NCI-H1048 (cell line): ENCODE results near the gene COMT.
A peak's percentile ranks its signal among the peaks of the same experiment; 100 is the strongest.

Experiments
- DNase-seq: peaks from one replicate; lab custom pipeline; 2025; lab: John Stamatoyannopoulos, UW

COMT gene

DNA sequence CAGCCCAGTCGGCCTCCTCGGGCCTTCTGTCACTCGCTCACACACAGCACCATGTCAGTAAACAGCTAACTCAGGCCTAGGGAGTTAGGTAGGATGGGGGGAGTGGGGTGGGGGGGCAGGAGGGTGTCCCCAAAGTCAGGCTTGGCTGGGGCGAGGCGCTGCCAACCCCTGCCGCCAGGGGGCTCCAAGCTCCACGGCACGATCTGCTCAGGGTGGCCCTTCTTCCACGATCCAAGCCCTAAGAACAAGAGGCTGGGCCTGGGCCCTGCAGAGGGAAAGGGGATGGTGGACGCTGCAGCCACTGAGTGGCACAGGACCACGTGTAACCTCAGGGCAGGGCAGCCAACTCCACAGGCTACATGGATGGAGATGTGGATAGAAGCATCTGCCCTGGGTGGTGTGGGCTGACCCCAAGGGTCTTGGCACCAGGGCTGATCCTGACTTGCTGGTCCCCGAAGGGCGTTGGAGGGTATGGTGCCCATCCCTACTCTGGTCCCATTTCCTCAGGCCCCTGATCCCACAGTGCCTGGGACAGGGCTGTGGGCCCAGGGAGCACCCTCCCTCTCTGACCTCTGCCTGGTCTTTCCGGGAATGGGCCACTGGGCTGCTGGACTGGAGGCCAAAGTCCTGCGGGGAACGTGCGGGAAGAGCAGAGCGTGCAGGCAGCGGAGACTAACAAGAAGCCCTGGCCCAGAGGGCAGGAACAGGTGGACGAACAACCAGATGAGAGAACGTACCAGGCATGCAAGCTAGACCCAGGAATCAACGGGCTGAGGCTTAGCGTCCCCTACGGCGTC is 29.1 kb downstream of the COMT start:
- no peak for DNase-seq

DNA sequence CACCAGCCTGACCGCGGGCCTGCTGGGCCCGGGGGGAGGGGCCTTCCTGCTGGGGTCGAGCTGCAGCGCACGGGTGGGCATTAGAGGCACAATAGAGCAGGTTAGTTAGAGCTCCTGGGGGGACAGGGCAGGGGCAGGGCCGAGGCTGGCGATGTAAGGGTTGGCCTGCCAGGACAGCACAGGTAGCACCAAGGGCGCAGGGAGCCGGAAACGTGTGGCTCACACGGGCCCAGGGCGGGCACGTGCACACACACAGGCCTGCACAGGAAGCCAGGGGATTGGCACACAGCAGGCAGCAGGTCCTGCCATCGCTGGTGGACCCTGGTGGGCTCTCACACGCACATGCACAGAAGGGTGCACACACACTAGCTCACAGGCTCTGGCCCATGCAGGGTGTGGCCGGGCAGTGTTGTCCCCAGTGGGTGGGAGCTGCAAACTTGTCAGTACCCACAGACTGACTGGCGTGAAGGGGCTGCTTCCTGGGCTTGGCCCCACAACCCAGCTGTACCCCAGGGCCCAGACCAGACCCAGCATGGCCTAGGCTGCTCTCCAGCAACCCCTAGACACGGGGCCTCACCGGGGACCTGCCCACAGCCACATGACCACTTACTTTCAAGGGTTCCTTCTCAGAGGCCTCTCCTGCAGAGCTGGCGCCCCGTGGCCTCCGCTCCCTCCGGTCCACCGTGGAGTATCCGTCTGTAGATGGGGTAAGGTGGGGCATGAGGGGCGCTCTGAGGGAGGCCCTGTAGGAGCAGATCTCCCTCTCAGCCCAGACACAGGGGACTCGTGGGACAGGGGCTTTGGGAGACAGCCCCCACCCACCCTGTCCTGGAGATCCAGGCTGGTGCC is 29.9 kb downstream of the COMT start:
- DNase-seq = no peak

- DNase-seq = no peak
These were observed 30.7 kb downstream of the COMT start for GRCh38 chr22:19972251-19972650.

GRCh38 chr22:19972652-19973550 is 31.3 kb downstream of the COMT start:
- DNase-seq = no peak

DNA sequence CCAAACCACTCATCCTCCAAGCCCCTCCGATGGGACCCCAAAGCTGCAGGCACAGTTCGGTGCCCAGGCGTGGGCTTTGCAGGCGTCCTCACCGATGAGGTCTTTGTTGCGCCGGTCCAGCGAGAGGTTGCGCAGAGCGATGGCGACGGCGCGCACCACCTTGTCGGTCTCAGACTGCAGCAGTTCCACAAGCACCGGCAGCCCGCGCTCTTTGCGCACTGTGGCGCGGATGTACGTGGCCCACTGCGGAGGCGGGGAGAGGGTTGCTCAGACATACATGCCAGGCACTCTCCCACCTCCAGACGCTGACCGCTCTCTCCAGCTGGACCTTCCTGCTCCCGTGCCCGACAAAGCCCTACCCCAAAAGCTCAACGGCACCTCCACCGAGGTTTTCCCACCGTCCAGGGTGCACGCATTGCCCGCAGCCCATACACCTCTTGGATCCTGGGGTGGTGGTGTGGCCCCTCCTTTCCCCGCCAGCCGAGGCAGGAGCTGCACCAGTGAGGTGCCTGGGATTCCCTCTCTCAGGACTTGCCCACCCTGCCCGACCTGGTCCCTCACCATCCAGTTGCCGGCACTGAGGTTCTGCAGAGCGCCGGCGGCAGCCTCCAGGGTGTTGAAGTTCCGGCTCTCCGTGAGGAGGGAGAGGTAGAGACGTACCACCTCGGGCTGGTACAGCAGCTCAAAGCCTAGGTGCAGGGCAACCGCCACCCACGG is 32.1 kb downstream of the COMT start:
- no peak for DNase-seq

DNA sequence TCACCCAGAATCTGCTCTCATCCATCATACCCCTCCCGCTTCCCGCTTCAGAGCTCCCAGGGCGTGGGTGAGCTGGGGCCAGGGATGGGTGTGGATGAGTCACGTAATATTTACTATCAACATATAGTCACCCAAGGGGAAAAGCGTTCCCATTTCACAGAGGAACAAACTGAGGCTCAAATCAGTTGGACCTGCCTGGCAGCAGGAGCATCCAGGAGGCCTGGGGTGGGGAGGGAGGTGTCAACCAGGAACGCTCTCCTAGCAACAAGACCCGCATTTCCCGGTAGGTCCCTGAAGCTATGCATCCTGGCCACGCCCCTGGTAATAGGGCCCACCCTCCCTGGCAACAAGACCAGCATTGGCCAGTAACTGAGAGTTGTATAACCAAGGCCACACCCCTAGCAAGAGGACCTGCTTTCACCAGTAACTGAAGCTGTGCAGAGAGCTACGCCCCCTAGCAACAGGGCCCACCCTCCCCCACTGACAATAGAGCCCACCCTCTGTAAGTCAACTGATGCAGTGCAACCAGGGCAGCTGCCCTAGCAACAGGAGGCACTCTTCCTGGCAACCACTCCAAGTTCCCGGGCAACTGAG is 32.8 kb downstream of the COMT start:
- DNase-seq = peak; percentile 92

DNA sequence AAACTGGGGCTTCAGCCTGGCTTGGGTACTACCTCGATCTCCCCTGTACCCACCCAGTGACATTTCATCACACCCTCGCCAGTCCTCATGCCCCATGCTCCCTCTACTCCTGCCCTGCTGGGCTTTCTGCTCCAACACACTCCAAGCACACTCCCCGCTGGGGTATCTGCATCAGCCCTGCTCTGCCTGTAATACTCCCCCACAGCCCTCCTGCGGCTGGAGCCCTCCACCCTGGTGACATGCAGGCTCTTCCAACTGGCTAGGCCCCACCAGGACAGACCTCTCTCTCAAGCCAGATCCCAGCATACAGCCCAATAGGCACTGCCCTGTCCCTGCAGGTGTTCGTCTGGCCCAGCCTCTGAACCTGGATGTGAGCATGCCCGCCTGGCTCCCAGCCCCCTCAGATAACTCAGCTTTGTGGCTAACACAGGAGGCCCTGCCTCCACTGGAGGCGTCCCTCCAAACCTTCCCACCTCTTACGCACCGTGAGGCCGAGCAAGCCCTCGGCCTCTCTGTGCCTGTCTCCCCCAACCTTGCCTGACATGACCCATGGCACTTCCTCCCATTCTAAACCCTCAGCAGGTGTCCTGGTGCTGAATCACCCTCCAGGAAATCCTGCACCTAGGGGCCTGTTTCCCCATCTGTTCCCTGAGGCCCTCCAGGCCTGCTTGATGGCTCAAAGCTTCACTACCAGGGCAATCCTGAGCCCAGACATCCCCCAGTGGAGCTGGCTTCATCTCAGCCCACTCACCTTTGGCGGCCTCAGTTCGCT is 33.5 kb downstream of the COMT start:
- DNase-seq = no peak

DNA sequence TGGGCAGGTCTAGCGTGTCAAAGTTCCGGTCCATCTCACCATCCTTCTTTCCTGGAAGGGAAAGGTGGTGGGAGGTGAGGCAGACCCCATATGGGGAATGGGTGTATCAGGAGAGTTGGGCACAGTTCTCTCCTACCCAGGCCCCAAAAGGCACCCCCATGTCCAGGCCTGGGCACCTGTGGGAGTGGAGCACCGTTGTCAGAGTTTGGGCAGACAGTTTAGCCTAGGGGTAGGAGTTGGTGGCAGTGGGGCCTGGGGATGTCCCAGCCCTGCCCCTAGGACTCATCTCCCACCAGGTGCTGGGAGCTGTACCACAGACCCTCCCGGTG is 34.1 kb downstream of the COMT start:
- no peak for DNase-seq

- no peak for DNase-seq
These were observed 35.1 kb downstream of the COMT start for GRCh38 chr22:19976671-19977070.

DNA sequence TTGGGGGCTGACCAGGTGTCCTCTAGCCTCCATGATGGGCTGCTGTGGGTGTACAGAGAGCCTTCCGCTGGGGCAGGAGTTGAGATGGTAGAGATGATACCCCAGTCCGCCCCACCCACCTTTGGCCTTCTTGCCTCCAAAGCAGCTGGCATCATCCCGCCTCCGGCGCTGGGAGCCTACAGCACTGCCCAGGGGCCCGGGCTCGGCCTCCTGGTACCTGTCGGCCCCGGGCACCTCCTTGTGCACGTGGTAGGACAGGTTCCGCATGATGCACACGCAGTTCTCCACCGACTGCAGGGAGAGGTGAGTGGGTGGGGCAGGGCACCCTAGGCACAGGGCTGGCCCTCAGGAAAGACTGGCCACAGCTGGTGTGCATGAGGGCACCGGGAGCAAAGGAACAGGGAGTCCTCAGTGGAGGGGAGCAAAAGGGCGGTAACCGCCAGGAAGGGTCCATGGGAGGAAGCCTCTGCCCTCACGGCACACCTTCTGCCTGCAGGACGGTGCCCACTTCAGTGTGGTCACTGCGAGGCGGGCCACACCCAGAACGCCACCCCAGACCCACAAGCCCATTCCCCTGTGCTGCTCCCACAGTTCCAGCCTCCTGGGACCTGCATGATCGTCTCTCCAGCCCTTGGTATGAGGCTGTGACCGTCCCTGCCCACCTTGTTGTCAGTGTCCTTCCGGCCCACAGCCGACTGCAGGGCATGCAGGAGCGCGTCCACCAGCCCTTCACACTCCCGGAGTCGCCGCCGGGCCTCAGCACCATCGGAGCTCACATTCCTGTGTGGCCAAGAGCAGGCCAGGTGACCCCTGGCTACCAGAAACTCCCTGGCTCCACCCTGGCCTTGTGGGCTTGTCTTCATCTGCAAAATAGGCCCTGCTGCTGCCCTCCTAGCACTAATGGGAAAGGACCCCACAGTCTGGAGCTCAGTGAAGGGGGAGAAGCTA is 36.0 kb downstream of the COMT start:
- no peak for DNase-seq

DNA sequence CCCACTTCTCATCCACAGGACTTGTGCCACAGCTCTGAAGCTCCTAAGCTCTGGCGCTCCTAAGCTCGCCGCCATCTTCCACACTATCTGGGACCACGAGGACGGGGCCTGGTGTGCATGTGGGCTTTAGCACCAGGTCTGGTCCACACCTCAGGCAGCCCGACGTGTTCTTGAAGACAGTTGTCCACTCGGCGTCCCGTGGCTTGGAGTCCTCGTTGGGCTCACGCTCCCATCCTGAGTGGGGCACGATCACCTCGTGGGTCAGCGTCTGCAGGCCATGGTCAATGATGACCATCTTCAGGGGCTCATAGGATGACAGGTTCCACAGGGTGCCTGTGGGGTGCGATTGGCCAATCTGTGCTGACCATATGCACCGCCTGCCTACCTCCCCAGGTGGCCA is 37.2 kb downstream of the COMT start:
- DNase-seq = no peak

DNA sequence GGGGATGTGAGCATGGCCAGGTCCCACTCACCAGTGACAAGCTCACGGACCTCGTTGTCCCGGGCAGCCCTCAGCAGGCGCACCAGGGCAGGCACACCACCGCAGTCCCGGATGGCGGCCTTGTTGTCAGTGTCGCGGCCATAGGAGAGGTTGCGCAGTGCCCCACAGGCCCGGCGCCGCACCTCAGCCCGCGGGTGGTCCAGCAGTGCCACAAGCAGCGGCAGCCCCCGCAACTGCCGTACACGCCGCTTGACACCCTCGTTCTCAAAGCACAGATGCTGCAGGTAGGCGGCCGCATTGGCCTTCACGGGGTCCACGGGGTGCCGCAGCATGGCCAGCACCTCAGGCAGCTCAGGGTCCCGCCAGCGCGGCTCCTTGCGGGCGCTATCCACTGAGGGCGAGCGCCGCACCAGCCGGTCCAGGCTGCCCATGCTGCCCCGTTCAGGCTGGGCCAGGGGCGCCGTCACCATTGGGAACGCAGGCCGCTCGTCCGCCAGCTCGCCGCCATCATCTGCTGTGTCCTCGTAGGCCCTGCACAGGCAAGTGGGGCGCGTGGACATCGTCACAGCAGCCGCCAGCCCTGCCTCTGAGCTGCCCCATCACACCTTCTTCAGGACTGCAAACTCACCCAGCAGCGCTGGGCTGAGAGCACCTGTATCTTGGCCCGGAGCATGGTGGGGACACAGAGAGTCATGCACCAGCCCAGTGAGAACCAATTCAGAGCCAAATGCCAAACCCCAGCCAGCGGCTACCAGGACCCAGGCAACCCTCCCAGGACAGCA is 38.3 kb downstream of the COMT start:
- DNase-seq = no peak

DNA sequence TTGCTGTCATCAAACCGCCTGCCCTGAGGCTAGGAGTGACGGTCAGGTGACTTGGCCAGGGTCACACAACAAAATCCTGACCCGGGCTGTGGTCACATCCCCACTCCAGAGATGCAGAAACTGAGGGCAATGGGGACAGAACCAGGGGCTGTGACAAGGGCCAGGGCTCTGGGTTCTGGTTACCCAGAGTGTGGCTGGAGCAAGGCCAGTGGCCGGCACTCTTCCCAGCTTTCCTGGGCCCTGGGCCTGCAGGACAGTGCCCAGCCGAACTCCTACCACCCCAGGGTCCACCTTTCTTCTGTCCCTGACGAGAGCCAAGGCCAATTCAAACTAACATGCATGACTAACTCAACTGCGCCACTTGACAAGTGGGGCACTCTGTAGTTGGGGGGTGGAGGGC is 39.2 kb downstream of the COMT start:
- DNase-seq = no peak

- DNase-seq = no peak
These were observed 39.8 kb downstream of the COMT start for GRCh38 chr22:19981171-19981960.

DNA sequence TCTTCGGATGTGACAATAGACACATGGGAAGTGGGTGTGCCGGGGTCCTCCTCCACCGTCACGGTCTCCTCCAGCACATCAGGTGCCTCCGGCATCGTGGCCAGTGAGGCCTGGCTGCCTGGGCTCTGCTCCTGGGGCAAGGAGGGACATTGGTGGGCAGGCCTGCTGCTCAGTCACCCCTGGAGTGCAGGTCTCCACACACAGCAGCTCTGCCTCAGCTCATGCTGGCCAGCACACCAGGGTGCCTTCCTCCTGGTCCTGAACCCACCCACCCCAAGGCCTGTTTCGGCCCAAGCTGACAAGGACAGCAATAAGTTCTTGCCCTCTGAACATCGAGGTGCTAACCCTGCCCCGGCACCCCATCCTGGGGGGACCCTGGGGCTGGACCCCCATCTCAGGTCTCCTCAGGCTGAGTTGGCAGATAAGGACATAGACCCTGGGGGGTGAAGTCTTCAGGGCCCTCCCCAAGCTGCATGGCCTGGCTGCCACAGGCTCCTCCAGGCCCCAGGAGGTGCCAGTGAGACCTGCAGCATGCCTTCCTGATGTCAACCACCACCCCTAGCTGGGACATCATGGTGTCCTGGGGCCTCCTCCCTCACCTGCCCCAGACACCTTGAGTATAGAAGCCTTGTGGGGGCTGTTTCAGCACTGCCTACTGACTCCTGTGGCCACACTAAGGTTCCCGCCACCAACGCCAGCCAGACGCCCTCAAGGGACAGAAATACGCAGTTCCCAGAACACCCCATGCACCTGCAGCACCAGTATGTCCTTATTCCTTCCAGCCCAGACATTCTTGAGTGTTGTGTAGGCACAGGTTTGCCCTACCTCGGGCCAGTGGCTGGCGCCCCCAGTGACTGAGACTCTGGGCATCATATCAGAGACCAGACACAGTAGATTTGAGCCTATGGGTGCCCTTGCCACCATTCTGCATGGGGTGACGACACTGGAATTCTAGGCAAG is 40.7 kb downstream of the COMT start:
- no peak for DNase-seq

DNA sequence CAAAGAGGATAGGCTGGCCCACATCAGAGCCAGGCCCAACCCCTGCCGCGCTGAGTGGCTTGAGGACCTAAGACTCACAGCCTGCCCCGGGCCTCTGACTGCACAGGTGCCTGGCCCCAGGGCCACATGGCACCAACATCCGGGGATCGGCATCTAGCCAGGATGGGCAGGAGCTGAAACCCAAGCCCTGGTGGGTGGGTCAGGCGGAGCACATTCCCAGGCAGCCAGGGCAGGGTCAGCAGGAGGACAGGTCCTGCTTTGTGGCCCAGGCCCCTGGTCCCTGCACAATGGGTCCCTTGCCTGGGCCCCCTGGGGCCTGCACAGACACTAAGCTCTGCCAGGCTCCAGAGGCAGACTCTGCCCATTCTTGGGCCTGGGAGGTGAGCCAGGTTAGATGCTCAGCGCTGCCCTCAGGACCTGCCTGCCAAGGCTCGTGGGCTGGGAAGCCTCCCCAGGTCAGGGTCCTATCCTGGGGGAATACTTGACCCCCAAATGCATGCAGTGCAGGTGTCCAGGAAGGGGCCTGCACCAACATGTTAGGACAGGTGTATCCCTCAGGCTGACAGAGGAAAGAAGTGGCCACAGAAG is 41.5 kb downstream of the COMT start:
- no peak for DNase-seq
